Right kidney (tissue), 1 donor: ENCODE measurements around the gene HDDC3.
A peak's percentile ranks its signal among the peaks of the same experiment; 100 is the strongest.
"Not testable (repeated sequence)": the region's sequence is repeated elsewhere in the genome, so short reads cannot be mapped to it uniquely, and the experiment has no call there.

ENCODE experiments used
- DNase-seq: peaks from one replicate; pipeline ENCODE4 v3.0.0-alpha.2; 2016

The HDDC3 gene

GRCh38 chr15:90910441-90911301, 21.7 kb downstream of the HDDC3 start:
- no peak for DNase-seq

GRCh38 chr15:90909976-90910375, 22.4 kb downstream of the HDDC3 start:
- no peak for DNase-seq

DNA sequence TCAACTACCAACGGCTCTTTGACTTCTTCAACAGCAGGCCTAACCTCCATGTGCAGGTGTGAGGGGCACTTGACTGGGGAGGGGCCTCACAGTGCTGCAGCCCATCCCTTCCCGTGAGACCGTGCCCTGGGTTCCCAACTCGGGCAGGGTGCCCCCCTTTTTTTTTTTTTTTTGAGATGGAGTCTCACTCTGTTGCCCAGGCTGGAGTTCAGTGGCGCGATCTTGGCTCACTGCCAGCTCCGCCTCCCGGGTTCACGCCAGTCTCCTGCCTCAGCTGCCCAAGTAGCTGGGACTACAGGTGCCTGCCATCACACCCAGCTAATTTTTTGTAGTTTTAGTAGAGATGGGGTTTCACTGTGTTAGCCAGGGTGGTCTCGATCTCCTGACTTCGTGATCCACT, 22.9 kb downstream of the HDDC3 start:
- not testable (repeated sequence) for DNase-seq

- no peak for DNase-seq
Observed at GRCh38 chr15:90907838-90908507, 24.4 kb downstream of the HDDC3 start.

GRCh38 chr15:90907051-90907660, 25.2 kb downstream of the HDDC3 start:
- no peak for DNase-seq

GRCh38 chr15:90906181-90906849, 26.0 kb downstream of the HDDC3 start:
- DNase-seq = no peak

GRCh38 chr15:90905306-90906180, 26.8 kb downstream of the HDDC3 start:
- DNase-seq = no peak

- DNase-seq = no peak
Observed at GRCh38 chr15:90904746-90905145, 27.6 kb downstream of the HDDC3 start.

- no peak for DNase-seq
Observed at GRCh38 chr15:90903733-90904536, 28.4 kb downstream of the HDDC3 start.

DNA sequence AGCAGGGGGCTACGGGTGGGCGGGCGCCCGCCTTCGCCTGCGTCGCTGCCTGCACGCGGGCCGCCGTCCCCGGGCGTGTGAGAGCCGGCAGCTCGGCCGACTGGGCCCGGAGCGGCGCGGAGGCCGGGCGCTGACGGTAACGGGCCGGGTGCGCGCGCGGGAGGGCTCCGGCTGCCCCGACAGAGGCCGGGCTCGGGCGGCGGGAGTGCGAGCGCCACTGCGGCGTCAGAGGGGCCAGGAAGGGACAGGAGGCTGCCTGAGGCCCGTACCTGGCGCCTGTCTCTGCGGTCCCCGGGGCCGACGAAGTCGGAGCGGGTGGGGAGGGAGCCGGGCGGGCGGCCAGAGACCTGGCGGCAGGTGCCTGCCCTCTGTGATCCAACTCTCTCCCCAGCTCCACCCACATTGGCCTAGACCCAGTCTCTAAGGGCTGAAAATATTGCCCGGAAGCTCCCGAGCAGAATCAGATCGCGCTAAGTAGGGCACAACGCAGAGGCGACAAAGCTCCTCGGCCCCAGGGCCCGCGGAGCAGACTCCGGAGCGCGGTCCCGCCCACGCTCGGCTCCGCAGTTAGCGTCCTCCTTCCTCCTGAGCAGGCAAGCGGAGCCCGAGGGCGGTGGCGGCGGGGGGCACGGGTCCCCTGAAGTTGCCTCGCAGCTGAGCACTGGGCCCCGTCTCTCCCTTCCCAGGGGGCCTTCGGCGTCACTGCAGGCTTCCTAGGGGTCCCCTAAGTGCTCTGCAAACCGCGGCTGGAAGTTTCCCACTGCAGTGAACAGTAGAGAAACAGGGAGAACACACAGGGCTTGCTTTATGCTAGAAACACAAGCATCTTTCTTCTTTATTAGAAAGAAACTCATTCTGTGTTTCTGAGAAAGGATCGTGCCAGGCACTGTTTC, 29.3 kb downstream of the HDDC3 start, which contains the start of gene MAN2A2:
MAN2A2 (plus strand) TSS at position 463 of the 893 bp plus-strand sequence. CDS start 906 bp downstream, outside the sequence.
- DNase-seq = peak; percentile 83

DNA sequence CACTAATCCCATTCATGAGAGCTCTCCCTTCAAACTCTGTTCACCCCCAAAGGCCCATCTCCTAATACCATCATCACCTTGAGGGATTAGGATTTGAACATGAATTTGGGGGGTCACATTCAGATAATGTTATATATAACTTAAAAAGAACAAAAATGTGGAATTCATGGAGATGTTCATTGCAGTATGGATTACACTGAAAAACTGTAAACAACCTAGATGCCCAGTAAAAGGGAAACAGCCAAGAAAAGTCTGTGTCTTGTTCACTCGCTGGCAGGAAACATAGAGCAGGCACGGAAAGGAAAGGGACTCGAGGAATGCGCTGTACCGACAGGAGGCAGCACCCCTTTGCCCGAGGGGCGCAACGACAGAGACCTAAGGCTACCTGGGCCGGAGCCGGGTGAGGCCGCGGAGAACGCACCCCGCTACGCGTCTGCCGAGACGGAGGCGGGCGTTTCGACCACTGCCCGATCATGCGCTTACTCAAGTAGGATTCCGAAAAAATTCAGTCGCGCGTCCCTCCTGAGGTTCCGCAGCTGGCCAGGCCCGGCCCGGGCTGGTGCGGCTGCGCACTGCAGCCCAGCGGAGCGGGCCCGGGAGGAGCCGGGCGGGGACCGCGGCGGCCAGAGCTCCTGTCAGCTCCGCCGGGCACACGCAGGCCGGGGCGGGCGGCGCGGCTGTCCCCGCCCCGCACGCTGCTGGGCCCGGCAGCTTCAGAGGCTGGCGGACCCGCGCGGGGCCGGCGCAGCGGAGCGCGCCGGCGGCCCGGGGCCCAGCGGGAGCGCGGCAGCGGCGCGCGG, 30.1 kb downstream of the HDDC3 start:
- DNase-seq = peak; percentile 96

DNA sequence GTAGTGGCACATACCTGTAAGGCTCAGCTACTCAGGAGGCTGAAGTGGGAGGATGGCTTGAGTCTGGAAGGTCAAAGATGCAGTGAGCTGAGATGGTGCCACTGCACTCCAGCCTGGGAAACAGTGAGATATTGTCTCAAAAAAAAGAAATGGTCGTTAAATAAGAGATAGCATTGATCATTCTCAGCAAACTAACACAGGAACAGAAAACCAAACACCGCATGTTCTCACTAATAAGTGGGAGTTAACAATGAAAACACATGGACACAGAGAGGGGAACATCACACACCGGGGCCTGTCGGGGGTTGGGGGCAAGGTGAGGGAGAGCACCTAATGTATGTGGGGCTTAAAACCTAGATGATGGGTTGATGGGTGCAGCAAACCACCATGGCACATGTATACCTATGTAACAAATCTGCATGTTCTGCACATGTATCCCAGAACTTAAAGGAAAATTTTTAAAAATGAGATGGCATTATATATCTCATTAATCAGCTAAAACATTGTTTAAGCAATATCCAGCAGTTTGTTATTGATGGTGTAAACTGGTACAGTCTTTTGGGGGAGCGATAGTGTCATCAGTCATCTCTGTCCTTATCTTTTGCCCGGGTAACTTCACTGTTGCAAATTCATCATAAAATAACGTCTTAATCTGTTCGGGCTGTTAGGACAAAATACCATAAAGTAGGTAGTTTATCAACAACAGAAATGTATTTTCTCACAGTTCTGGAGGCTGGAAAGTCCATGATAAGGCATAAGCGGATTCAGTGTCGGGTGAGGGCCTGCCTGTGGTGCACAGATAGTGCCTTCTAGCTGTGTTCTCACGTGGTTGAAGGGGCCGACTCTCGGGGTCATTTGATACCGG, 30.9 kb downstream of the HDDC3 start:
- no peak for DNase-seq

GRCh38 chr15:90897131-90897655, 35.2 kb downstream of the HDDC3 start:
- not testable (repeated sequence) for DNase-seq

GRCh38 chr15:90895571-90896117, 36.7 kb downstream of the HDDC3 start:
- DNase-seq = no peak

GRCh38 chr15:90893175-90894090, 38.9 kb downstream of the HDDC3 start:
- DNase-seq = no peak
